Measurements from ENCODE around the gene SPPL2A. TPM values are rescaled to one million over a fixed set of nuclear protein-coding genes. Genes with fewer than 3 reads are reported as not detected.

The SPPL2A gene
- total and polyA plus RNA-seq, 4 donors, result 41.5 to 111 (median 55.9) TPM

- H3K4me3 ChIP-seq (ENCODE audit: low read depth, low read length), result no peak overlapping the region
- peaks cover 10% of the 10 kb centered on the region for H3K4me1 ChIP-seq (ENCODE audit: control insufficient read depth, insufficient read depth, low read length)
- H3K9me3 ChIP-seq (ENCODE audit: control insufficient read depth, insufficient read depth, low read length), result no peaks in the 10 kb centered on the region
- DNase-seq (ENCODE audit: low read depth in 4 of 6, low spot score in 6 of 6), result no peak
- no peak overlapping the region for H3K27ac ChIP-seq (ENCODE audit: low read depth, low read length)
- no peaks in the 10 kb centered on the region for H3K27me3 ChIP-seq (ENCODE audit: control insufficient read depth, insufficient read depth, low read length)
- H3K36me3 ChIP-seq (ENCODE audit: control insufficient read depth, insufficient read depth, low read length), result peaks cover 18% of the 10 kb centered on the region
These were observed 84.0 kb downstream of the SPPL2A start for GRCh38 chr15:50681467-50681866.

GRCh38 chr15:50676799-50677483 lies 88.6 kb downstream of the SPPL2A start:
- Histone ChIP-seq H3K27me3 (ENCODE audit: control insufficient read depth, insufficient read depth, low read length) (no peaks in the 10 kb centered on the region), H3K36me3 (ENCODE audit: control insufficient read depth, insufficient read depth, low read length) (peaks cover 2% of the 10 kb centered on the region), H3K4me3 (ENCODE audit: low read depth, low read length) (no peak overlapping the region), H3K27ac (ENCODE audit: low read depth, low read length) (no peak overlapping the region), H3K9me3 (ENCODE audit: control insufficient read depth, insufficient read depth, low read length) (no peaks in the 10 kb centered on the region), H3K4me1 (ENCODE audit: control insufficient read depth, insufficient read depth, low read length) (no peaks in the 10 kb centered on the region)
- 72% methylated on average over 4 of the region's 6 CpGs for WGBS (ENCODE audit: insufficient coverage)
- no peak for DNase-seq (ENCODE audit: low read depth in 4 of 6, low spot score in 6 of 6)

- no peaks in the 10 kb centered on the region for H3K27me3 ChIP-seq (ENCODE audit: control insufficient read depth, insufficient read depth, low read length)
- DNase-seq (ENCODE audit: low read depth in 4 of 6, low spot score in 6 of 6), result peak in 5 of 6 donors; percentile 11 to 84 (median 46)
- peaks cover 2% of the 10 kb centered on the region for H3K36me3 ChIP-seq (ENCODE audit: control insufficient read depth, insufficient read depth, low read length)
- no peak overlapping the region for H3K4me3 ChIP-seq (ENCODE audit: low read depth, low read length)
- H3K9me3 ChIP-seq (ENCODE audit: control insufficient read depth, insufficient read depth, low read length), result no peaks in the 10 kb centered on the region
- no peaks in the 10 kb centered on the region for H3K4me1 ChIP-seq (ENCODE audit: control insufficient read depth, insufficient read depth, low read length)
- H3K27ac ChIP-seq (ENCODE audit: low read depth, low read length), result no peak overlapping the region
These were observed 89.9 kb downstream of the SPPL2A start for GRCh38 chr15:50675535-50676144.

GRCh38 chr15:50670115-50670514 lies 95.4 kb downstream of the SPPL2A start:
- WGBS (ENCODE audit: insufficient coverage), result no CpG with 5 or more reads among the region's 2 CpGs
- no peak overlapping the region for H3K27ac ChIP-seq (ENCODE audit: low read depth, low read length)
- no peaks in the 10 kb centered on the region for H3K27me3 ChIP-seq (ENCODE audit: control insufficient read depth, insufficient read depth, low read length)
- DNase-seq (ENCODE audit: low read depth in 4 of 6, low spot score in 6 of 6), result no peak
- H3K9me3 ChIP-seq (ENCODE audit: control insufficient read depth, insufficient read depth, low read length), result no peaks in the 10 kb centered on the region
- H3K4me3 ChIP-seq (ENCODE audit: low read depth, low read length), result no peak overlapping the region
- no peaks in the 10 kb centered on the region for H3K4me1 ChIP-seq (ENCODE audit: control insufficient read depth, insufficient read depth, low read length)
- peaks cover 4% of the 10 kb centered on the region for H3K36me3 ChIP-seq (ENCODE audit: control insufficient read depth, insufficient read depth, low read length)

- Histone ChIP-seq H3K27ac (ENCODE audit: low read depth, low read length) (no peak overlapping the region), H3K36me3 (ENCODE audit: control insufficient read depth, insufficient read depth, low read length) (peaks cover 4% of the 10 kb centered on the region), H3K27me3 (ENCODE audit: control insufficient read depth, insufficient read depth, low read length) (no peaks in the 10 kb centered on the region), H3K4me3 (ENCODE audit: low read depth, low read length) (no peak overlapping the region), H3K9me3 (ENCODE audit: control insufficient read depth, insufficient read depth, low read length) (no peaks in the 10 kb centered on the region), H3K4me1 (ENCODE audit: control insufficient read depth, insufficient read depth, low read length) (no peaks in the 10 kb centered on the region)
- DNase-seq (ENCODE audit: low read depth in 4 of 6, low spot score in 6 of 6), result no peak
- no CpG with 5 or more reads among the region's 1 CpG for WGBS (ENCODE audit: insufficient coverage)
These were observed 95.9 kb downstream of the SPPL2A start for GRCh38 chr15:50669611-50670010.

GRCh38 chr15:50665938-50666337 lies 99.6 kb downstream of the SPPL2A start:
- H3K27me3 ChIP-seq (ENCODE audit: control insufficient read depth, insufficient read depth, low read length), result no peaks in the 10 kb centered on the region
- H3K4me1 ChIP-seq (ENCODE audit: control insufficient read depth, insufficient read depth, low read length), result no peaks in the 10 kb centered on the region
- peaks cover 9% of the 10 kb centered on the region for H3K36me3 ChIP-seq (ENCODE audit: control insufficient read depth, insufficient read depth, low read length)
- WGBS (ENCODE audit: insufficient coverage), result 94% methylated on average over 2 of the region's 5 CpGs
- H3K4me3 ChIP-seq (ENCODE audit: low read depth, low read length), result no peak overlapping the region
- H3K9me3 ChIP-seq (ENCODE audit: control insufficient read depth, insufficient read depth, low read length), result no peaks in the 10 kb centered on the region
- H3K27ac ChIP-seq (ENCODE audit: low read depth, low read length), result no peak overlapping the region
- no peak for DNase-seq (ENCODE audit: low read depth in 4 of 6, low spot score in 6 of 6)

- Histone ChIP-seq H3K27ac (ENCODE audit: low read depth, low read length) (no peak overlapping the region), H3K27me3 (ENCODE audit: control insufficient read depth, insufficient read depth, low read length) (no peaks in the 10 kb centered on the region), H3K4me1 (ENCODE audit: control insufficient read depth, insufficient read depth, low read length) (no peaks in the 10 kb centered on the region), H3K4me3 (ENCODE audit: low read depth, low read length) (no peak overlapping the region), H3K36me3 (ENCODE audit: control insufficient read depth, insufficient read depth, low read length) (peaks cover 32% of the 10 kb centered on the region), H3K9me3 (ENCODE audit: control insufficient read depth, insufficient read depth, low read length) (no peaks in the 10 kb centered on the region)
- WGBS (ENCODE audit: insufficient coverage), result 80% methylated on average over 1 of the region's 4 CpGs
- DNase-seq (ENCODE audit: low read depth in 4 of 6, low spot score in 6 of 6), result no peak
These were observed 110.0 kb downstream of the SPPL2A start for GRCh38 chr15:50655555-50655954.

GRCh38 chr15:50653156-50653743 lies 112.3 kb downstream of the SPPL2A start:
- Histone ChIP-seq H3K4me3 (ENCODE audit: low read depth, low read length) (no peak overlapping the region), H3K27ac (ENCODE audit: low read depth, low read length) (no peak overlapping the region), H3K4me1 (ENCODE audit: control insufficient read depth, insufficient read depth, low read length) (no peaks in the 10 kb centered on the region), H3K36me3 (ENCODE audit: control insufficient read depth, insufficient read depth, low read length) (peaks cover 39% of the 10 kb centered on the region), H3K27me3 (ENCODE audit: control insufficient read depth, insufficient read depth, low read length) (no peaks in the 10 kb centered on the region), H3K9me3 (ENCODE audit: control insufficient read depth, insufficient read depth, low read length) (no peaks in the 10 kb centered on the region)
- no peak for DNase-seq (ENCODE audit: low read depth in 4 of 6, low spot score in 6 of 6)
- WGBS (ENCODE audit: insufficient coverage), result 87% methylated on average over 5 of the region's 6 CpGs

GRCh38 chr15:50652671-50653070 lies 112.8 kb downstream of the SPPL2A start:
- no peaks in the 10 kb centered on the region for H3K9me3 ChIP-seq (ENCODE audit: control insufficient read depth, insufficient read depth, low read length)
- DNase-seq (ENCODE audit: low read depth in 4 of 6, low spot score in 6 of 6), result no peak
- H3K4me1 ChIP-seq (ENCODE audit: control insufficient read depth, insufficient read depth, low read length), result no peaks in the 10 kb centered on the region
- no peak overlapping the region for H3K4me3 ChIP-seq (ENCODE audit: low read depth, low read length)
- peaks cover 34% of the 10 kb centered on the region for H3K36me3 ChIP-seq (ENCODE audit: control insufficient read depth, insufficient read depth, low read length)
- no peaks in the 10 kb centered on the region for H3K27me3 ChIP-seq (ENCODE audit: control insufficient read depth, insufficient read depth, low read length)
- H3K27ac ChIP-seq (ENCODE audit: low read depth, low read length), result no peak overlapping the region
- WGBS (ENCODE audit: insufficient coverage), result 80% methylated on average over 1 of the region's 3 CpGs
